ENCODE measurements around the gene CLRN3.

GRCh38 chr10:127855976-127856375 lies 36.8 kb downstream of the CLRN3 start:
- TF ChIP-seq CTCF (IDR thresholded peaks at IDR 0.05) (no peak), POLR2A (IDR thresholded peaks at IDR 0.05) (no peak), EP300 (IDR thresholded peaks at IDR 0.05) (no peak)
